Measurements from ENCODE around the gene NRXN3.

The NRXN3 gene

GRCh38 chr14:78143489-78144145 is 26.6 kb upstream of the NRXN3 start:
- Histone ChIP-seq H3K36me3 (ENCODE audit: control insufficient read depth, insufficient read depth, low read length) (no peaks in the 10 kb centered on the region), H3K4me3 (replicated peaks; ENCODE audit: low read depth, low read length) (no peak overlapping the region), H3K27me3 (replicated peaks; ENCODE audit: control insufficient read depth, insufficient read depth, low read length) (no peaks in the 10 kb centered on the region)
- TF ChIP-seq CTCF (IDR thresholded peaks at IDR 0.05; ENCODE audit: insufficient read depth, low read length, poor library complexity, severe bottlenecking), result no peak
- DNase-seq (ENCODE audit: extremely low read depth, insufficient read length), result no peak

GRCh38 chr14:78152201-78153063 is 17.7 kb upstream of the NRXN3 start:
- no peak for TF ChIP-seq CTCF (IDR thresholded peaks at IDR 0.05; ENCODE audit: insufficient read depth, low read length, poor library complexity, severe bottlenecking)
- no peaks in the 10 kb centered on the region for H3K36me3 ChIP-seq (ENCODE audit: control insufficient read depth, insufficient read depth, low read length)
- H3K27me3 ChIP-seq (replicated peaks; ENCODE audit: control insufficient read depth, insufficient read depth, low read length), result no peaks in the 10 kb centered on the region; the same call in 1 of the 2 replicates
- DNase-seq (ENCODE audit: extremely low read depth, insufficient read length), result no peak
- no peak overlapping the region for H3K4me3 ChIP-seq (replicated peaks; ENCODE audit: low read depth, low read length)

GRCh38 chr14:78153064-78153341 is 17.2 kb upstream of the NRXN3 start:
- DNase-seq (ENCODE audit: extremely low read depth, insufficient read length), result no peak
- TF ChIP-seq CTCF (IDR thresholded peaks at IDR 0.05; ENCODE audit: insufficient read depth, low read length, poor library complexity, severe bottlenecking), result no peak
- Histone ChIP-seq H3K27me3 (replicated peaks; ENCODE audit: control insufficient read depth, insufficient read depth, low read length) (no peaks in the 10 kb centered on the region; the same call in 1 of the 2 replicates), H3K4me3 (replicated peaks; ENCODE audit: low read depth, low read length) (no peak overlapping the region), H3K36me3 (ENCODE audit: control insufficient read depth, insufficient read depth, low read length) (no peaks in the 10 kb centered on the region)

GRCh38 chr14:78154827-78155226 is 15.3 kb upstream of the NRXN3 start:
- Histone ChIP-seq H3K4me3 (replicated peaks; ENCODE audit: low read depth, low read length) (no peak overlapping the region), H3K27me3 (replicated peaks; ENCODE audit: control insufficient read depth, insufficient read depth, low read length) (no peaks in the 10 kb centered on the region; the same call in 1 of the 2 replicates), H3K36me3 (ENCODE audit: control insufficient read depth, insufficient read depth, low read length) (no peaks in the 10 kb centered on the region)
- DNase-seq (ENCODE audit: extremely low read depth, insufficient read length), result no peak
- peak; percentile 14 for TF ChIP-seq CTCF (IDR thresholded peaks at IDR 0.05; ENCODE audit: insufficient read depth, low read length, poor library complexity, severe bottlenecking)

GRCh38 chr14:78156196-78156595 is 14.0 kb upstream of the NRXN3 start:
- no peaks in the 10 kb centered on the region for H3K36me3 ChIP-seq (ENCODE audit: control insufficient read depth, insufficient read depth, low read length)
- no peaks in the 10 kb centered on the region; the same call in 1 of the 2 replicates for H3K27me3 ChIP-seq (replicated peaks; ENCODE audit: control insufficient read depth, insufficient read depth, low read length)
- no peak overlapping the region for H3K4me3 ChIP-seq (replicated peaks; ENCODE audit: low read depth, low read length)
- no peak for DNase-seq (ENCODE audit: extremely low read depth, insufficient read length)
- TF ChIP-seq CTCF (IDR thresholded peaks at IDR 0.05; ENCODE audit: insufficient read depth, low read length, poor library complexity, severe bottlenecking), result no peak

Data from GM06990 (cell line).